Uterus (tissue), 4 donors: Measurements from ENCODE around the gene TMIGD2. TPM values are rescaled to one million over a fixed set of nuclear protein-coding genes. Genes with fewer than 3 reads are reported as not detected.
"Not testable (repeated sequence)": the region's sequence is repeated elsewhere in the genome, so short reads cannot be mapped to it uniquely, and the experiment has no call there.

Experiments
- DNase-seq, 2 donors: peaks; one replicate each; pipeline ENCODE4 v3.0.0-alpha.2; 2019 to 2020
- H3K27ac ChIP-seq, 2 donors: fragments of 200-600 bp; sonication (generic); 1 replicate in 1 of 2; 2 replicates in 1 of 2; pipeline ENCODE4 v1.5.1; 2016 to 2018
- H3K27me3 ChIP-seq, 2 donors: fragments of 200-600 bp; sonication (generic); one replicate each; pipeline ENCODE4 v1.5.1; 2018 to 2019; ENCODE audit warnings: control low read depth in 1 of 2
- H3K36me3 ChIP-seq, 2 donors: fragments of 200-600 bp; sonication (generic); one replicate each; pipeline ENCODE4 v1.5.1; 2019; ENCODE audit warnings: control low read depth in 1 of 2
- H3K4me1 ChIP-seq, 2 donors: fragments of 200-600 bp; sonication (generic); one replicate each; pipeline ENCODE4 v1.5.1; 2018 to 2019; ENCODE audit warnings: control low read depth in 1 of 2
- H3K4me3 ChIP-seq, 2 donors: fragments of 200-600 bp; sonication (generic); 1 replicate in 1 of 2; 2 replicates in 1 of 2; pipeline ENCODE4 v1.5.1; 2018 to 2019; ENCODE audit warnings: mild to moderate bottlenecking in 1 of 2
- H3K9me3 ChIP-seq, 2 donors: fragments of 200-600 bp; sonication (generic); one replicate each; pipeline ENCODE4 v1.5.1; 2019; ENCODE audit warnings: control low read depth in 1 of 2
- CTCF ChIP-seq, 4 experiments: fragments of 200-600 bp in 2 of 4; fragments of 450-650 bp in 2 of 4; sonication (generic) in 2 of 4; IDR thresholded peaks; one replicate each; pipeline ENCODE4 v1.5.1; 2016 to 2019; ENCODE audit warnings: antibody characterized with exemption in 4 of 4, mild to moderate bottlenecking in 2 of 4, moderate library complexity in 1 of 4
- POLR2A ChIP-seq, 2 donors: fragments of 450-650 bp; IDR thresholded peaks; one replicate each; pipeline ENCODE4 v1.6.1; 2016; ENCODE audit warnings: antibody characterized with exemption in 2 of 2, mild to moderate bottlenecking in 1 of 2, moderate library complexity in 1 of 2
- intact Hi-C: fragments of 100-400 bp; cut with DNase I; formaldehyde crosslinking; loops from one replicate; pipeline ENCODE4 v1.15.1; 2023; ENCODE audit warnings: low total_unique reads
- total RNA-seq, 4 donors: library from RNA; depleted of rRNA in 3 of 4; stranded (reverse); fragments of >200 nt in 3 of 4; gene quantifications; one replicate each; pipeline versions ENCODE4 v1.1.0 to v1.2.4, GENCODE V29; 2014 to 2023
- donor health status: DM: yes; HTN: yes; CAD: no.

TMIGD2 gene
- total RNA-seq, 4 donors from 2014 or later: 0.97 TPM; not detected in 3

GRCh38 chr19:4278010-4278409 is 24.2 kb downstream of the TMIGD2 start:
- no peaks in the 10 kb centered on the region for H3K9me3 ChIP-seq
- TF ChIP-seq POLR2A (IDR thresholded peaks at IDR 0.05) (no peak), CTCF (IDR thresholded peaks at IDR 0.05) (no peak)
- H3K4me1 ChIP-seq: peaks cover 0 to 12% of the 10 kb centered on the region in 2 donors
- H3K4me3 ChIP-seq: no peak overlapping the region
- no peaks in the 10 kb centered on the region for H3K36me3 ChIP-seq
- peaks cover 14 to 30% of the 10 kb centered on the region in 2 donors for H3K27me3 ChIP-seq
- intact Hi-C loops: no loop called here
- H3K27ac ChIP-seq: no peak overlapping the region
- DNase-seq: no peak

GRCh38 chr19:4277191-4277696 is 24.9 kb downstream of the TMIGD2 start:
- peaks cover 14 to 26% of the 10 kb centered on the region in 2 donors for H3K27me3 ChIP-seq
- TF ChIP-seq POLR2A (IDR thresholded peaks at IDR 0.05) (no peak), CTCF (IDR thresholded peaks at IDR 0.05) (no peak)

GRCh38 chr19:4274321-4274686 is 27.9 kb downstream of the TMIGD2 start:
- H3K36me3 ChIP-seq, H3K4me1 ChIP-seq, intact Hi-C loops, H3K9me3 ChIP-seq, DNase-seq, H3K4me3 ChIP-seq, H3K27ac ChIP-seq: not testable (repeated sequence)
- H3K27me3 ChIP-seq: peaks cover 5 to 10% of the 10 kb centered on the region in 2 donors

More at GRCh38 chr19:4277191-4277696, 24.9 kb downstream of the TMIGD2 start:
- intact Hi-C loops: no loop called here
- no peak overlapping the region for H3K27ac ChIP-seq
- H3K4me3 ChIP-seq: no peak overlapping the region
- no peaks in the 10 kb centered on the region for H3K36me3 ChIP-seq
- no peaks in the 10 kb centered on the region for H3K9me3 ChIP-seq
- peaks cover 0 to 12% of the 10 kb centered on the region in 2 donors for H3K4me1 ChIP-seq
- no peak for DNase-seq

- Histone ChIP-seq H3K4me3 (no peak overlapping the region), H3K36me3 (no peaks in the 10 kb centered on the region), H3K27me3 (no peaks in the 10 kb centered on the region), H3K4me1 (no peaks in the 10 kb centered on the region), H3K9me3 (no peaks in the 10 kb centered on the region), H3K27ac (no peak overlapping the region)
- DNase-seq: no peak
- TF ChIP-seq CTCF (IDR thresholded peaks at IDR 0.05) (no peak), POLR2A (IDR thresholded peaks at IDR 0.05) (no peak)
- intact Hi-C loops: no loop called here
These were observed 29.3 kb downstream of the TMIGD2 start for GRCh38 chr19:4272894-4273293.

GRCh38 chr19:4268816-4269430 is 33.3 kb downstream of the TMIGD2 start:
- Histone ChIP-seq H3K36me3 (no peaks in the 10 kb centered on the region), H3K4me1 (no peaks in the 10 kb centered on the region), H3K4me3 (no peak overlapping the region), H3K9me3 (no peaks in the 10 kb centered on the region), H3K27me3 (no peaks in the 10 kb centered on the region), H3K27ac (no peak overlapping the region)
- DNase-seq: no peak
- intact Hi-C loops: loop anchor here (10.0 kb wide), 1 partner anchor 86 kb away; no protein-coding TSS in a partner anchor
- no peak for TF ChIP-seq CTCF (IDR thresholded peaks at IDR 0.05)
- TF ChIP-seq POLR2A (IDR thresholded peaks at IDR 0.05): no peak
